OCI-LY1 (cell line): ENCODE measurements around the gene CYP4F2.
"Not testable (repeated sequence)": the region's sequence is repeated elsewhere in the genome, so short reads cannot be mapped to it uniquely, and the experiment has no call there.

Experiments
- H2AFZ ChIP-seq: fragments of 200-600 bp; sonication (generic), shearing (Covaris generic); 2 replicates; pipeline ENCODE4 v1.6.0; 2014; ENCODE audit warnings: antibody characterized with exemption, mild to moderate bottlenecking, low read length
- H3F3A ChIP-seq: fragments of 200-600 bp; sonication (generic), shearing (Covaris generic); 2 replicates; pipeline ENCODE4 v1.6.0; 2014; ENCODE audit warnings: mild to moderate bottlenecking, antibody characterized with exemption, low read length, moderate library complexity; ENCODE audit not compliant: insufficient read depth
- H3K27ac ChIP-seq: fragments of 200-600 bp; sonication (generic); 2 replicates; pipeline ENCODE4 v1.5.1; 2014; ENCODE audit warnings: low read length, mixed run types, mild to moderate bottlenecking, low read depth; ENCODE audit not compliant: poor library complexity, severe bottlenecking
- H3K27me3 ChIP-seq: fragments of 200-600 bp; sonication (generic); 2 replicates; pipeline ENCODE4 v1.6.0; 2014; ENCODE audit warnings: antibody characterized with exemption, mild to moderate bottlenecking, low read length, moderate library complexity; ENCODE audit not compliant: insufficient read depth
- H3K36me3 ChIP-seq: fragments of 200-600 bp; sonication (generic); 2 replicates; pipeline ENCODE4 v1.6.1; 2014; ENCODE audit warnings: mild to moderate bottlenecking, antibody characterized with exemption, low read length, moderate library complexity, mixed read lengths; ENCODE audit not compliant: insufficient read depth
- H3K4me1 ChIP-seq: fragments of 200-600 bp; sonication (generic); 2 replicates; pipeline ENCODE4 v1.5.1; 2014; ENCODE audit warnings: mild to moderate bottlenecking, low read length, moderate library complexity; ENCODE audit not compliant: insufficient read depth, severe bottlenecking
- H3K4me2 ChIP-seq: fragments of 200-600 bp; sonication (generic), shearing (Covaris generic); 2 replicates; pipeline ENCODE4 v1.6.1; 2014; ENCODE audit warnings: low read length
- H3K4me3 ChIP-seq: fragments of 200-600 bp; sonication (generic); 2 replicates; pipeline ENCODE4 v1.5.1; 2014; ENCODE audit warnings: low read length, low read depth, mild to moderate bottlenecking, mixed read lengths; ENCODE audit not compliant: poor library complexity, severe bottlenecking
- H3K79me2 ChIP-seq: fragments of 200-600 bp; shearing (Covaris generic); 2 replicates; pipeline ENCODE4 v1.6.1; 2016; ENCODE audit warnings: mixed run types, low read length, mixed read lengths; ENCODE audit not compliant: insufficient read depth
- H3K9ac ChIP-seq: fragments of 200-600 bp; sonication (generic), shearing (Covaris generic); 2 replicates; pipeline ENCODE4 v1.6.1; 2014; ENCODE audit warnings: mild to moderate bottlenecking, low read length, mixed read lengths
- H3K9me2 ChIP-seq: fragments of 200-600 bp; sonication (generic), shearing (Covaris generic); 2 replicates; pipeline ENCODE4 v1.6.1; 2014; ENCODE audit warnings: low read depth, mild to moderate bottlenecking, low read length, mixed read lengths
- H3K9me3 ChIP-seq: fragments of 200-600 bp; shearing (Covaris generic); 2 replicates; pipeline ENCODE4 v1.6.1; 2014; ENCODE audit warnings: low read length, mixed read lengths
- H4K20me1 ChIP-seq: fragments of 200-600 bp; sonication (generic), shearing (Covaris generic); 2 replicates; pipeline ENCODE4 v1.6.0; 2016; ENCODE audit warnings: mild to moderate bottlenecking, low read length; ENCODE audit not compliant: insufficient read depth
- EZH2 ChIP-seq: fragments of 200-600 bp; sonication (generic), shearing (Covaris generic); IDR thresholded peaks from 2 replicates; pipeline ENCODE4 v1.8.0; 2017; ENCODE audit warnings: borderline replicate concordance, mixed run types, mild to moderate bottlenecking, antibody characterized with exemption, low read length, moderate library complexity, mixed read lengths
- TF ChIP-seq, protein P1 (sequence below): fragments of 200-600 bp; sonication (generic), shearing (Covaris generic); IDR thresholded peaks from 2 replicates; pipeline ENCODE4 v1.5.1; 2017; ENCODE audit warnings: mild to moderate bottlenecking, antibody characterized with exemption, low read length, moderate library complexity, mixed read lengths

The CYP4F2 gene

DNA sequence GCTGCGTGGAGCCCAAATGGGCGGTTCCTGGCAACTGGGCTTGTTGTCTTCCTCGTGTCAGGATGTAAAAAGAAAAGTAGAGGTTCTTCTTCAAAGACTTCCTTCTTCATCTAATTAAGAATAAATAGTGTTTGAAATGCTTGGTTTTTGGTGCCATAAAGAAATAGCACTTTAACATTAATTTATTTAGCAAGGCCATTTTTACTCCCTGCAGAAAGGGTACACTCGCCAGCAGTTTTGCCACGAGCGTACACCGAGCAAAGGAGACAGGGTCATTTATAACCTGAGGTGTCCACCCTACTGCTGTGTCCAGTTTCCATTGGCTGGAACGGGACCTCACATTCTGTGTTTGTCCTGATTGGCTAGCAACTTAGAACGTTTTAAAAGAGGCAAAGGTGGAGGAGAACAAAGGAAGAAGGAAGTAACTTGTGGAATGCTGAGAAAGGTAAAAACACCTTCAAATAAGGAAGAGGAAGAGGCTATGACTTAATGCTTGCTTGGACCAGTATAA, 60.6 kb downstream of the CYP4F2 start:
- Histone ChIP-seq H3K79me2 (no peaks in the 10 kb centered on the region), H3K4me3 (peak overlapping the region; percentile 61), H3K27me3 (no peaks in the 10 kb centered on the region; the same call in 1 of the 2 replicates), H3K4me1 (peaks cover 7% of the 10 kb centered on the region), H2AFZ (peak overlapping the region; percentile 60; the same call in 1 of the 2 replicates), H3K4me2 (peak overlapping the region; percentile 59), H3K36me3 (no peaks in the 10 kb centered on the region), H4K20me1 (no peaks in the 10 kb centered on the region), H3K9me3 (no peaks in the 10 kb centered on the region; the same call in 1 of the 2 replicates), H3K9ac (no peak overlapping the region), H3F3A (no peaks in the 10 kb centered on the region), H3K9me2 (no peaks in the 10 kb centered on the region), H3K27ac (no peak overlapping the region)
- TF ChIP-seq, protein P1, sequence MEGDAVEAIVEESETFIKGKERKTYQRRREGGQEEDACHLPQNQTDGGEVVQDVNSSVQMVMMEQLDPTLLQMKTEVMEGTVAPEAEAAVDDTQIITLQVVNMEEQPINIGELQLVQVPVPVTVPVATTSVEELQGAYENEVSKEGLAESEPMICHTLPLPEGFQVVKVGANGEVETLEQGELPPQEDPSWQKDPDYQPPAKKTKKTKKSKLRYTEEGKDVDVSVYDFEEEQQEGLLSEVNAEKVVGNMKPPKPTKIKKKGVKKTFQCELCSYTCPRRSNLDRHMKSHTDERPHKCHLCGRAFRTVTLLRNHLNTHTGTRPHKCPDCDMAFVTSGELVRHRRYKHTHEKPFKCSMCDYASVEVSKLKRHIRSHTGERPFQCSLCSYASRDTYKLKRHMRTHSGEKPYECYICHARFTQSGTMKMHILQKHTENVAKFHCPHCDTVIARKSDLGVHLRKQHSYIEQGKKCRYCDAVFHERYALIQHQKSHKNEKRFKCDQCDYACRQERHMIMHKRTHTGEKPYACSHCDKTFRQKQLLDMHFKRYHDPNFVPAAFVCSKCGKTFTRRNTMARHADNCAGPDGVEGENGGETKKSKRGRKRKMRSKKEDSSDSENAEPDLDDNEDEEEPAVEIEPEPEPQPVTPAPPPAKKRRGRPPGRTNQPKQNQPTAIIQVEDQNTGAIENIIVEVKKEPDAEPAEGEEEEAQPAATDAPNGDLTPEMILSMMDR = no peak
- TF ChIP-seq EZH2 = no peak

DNA sequence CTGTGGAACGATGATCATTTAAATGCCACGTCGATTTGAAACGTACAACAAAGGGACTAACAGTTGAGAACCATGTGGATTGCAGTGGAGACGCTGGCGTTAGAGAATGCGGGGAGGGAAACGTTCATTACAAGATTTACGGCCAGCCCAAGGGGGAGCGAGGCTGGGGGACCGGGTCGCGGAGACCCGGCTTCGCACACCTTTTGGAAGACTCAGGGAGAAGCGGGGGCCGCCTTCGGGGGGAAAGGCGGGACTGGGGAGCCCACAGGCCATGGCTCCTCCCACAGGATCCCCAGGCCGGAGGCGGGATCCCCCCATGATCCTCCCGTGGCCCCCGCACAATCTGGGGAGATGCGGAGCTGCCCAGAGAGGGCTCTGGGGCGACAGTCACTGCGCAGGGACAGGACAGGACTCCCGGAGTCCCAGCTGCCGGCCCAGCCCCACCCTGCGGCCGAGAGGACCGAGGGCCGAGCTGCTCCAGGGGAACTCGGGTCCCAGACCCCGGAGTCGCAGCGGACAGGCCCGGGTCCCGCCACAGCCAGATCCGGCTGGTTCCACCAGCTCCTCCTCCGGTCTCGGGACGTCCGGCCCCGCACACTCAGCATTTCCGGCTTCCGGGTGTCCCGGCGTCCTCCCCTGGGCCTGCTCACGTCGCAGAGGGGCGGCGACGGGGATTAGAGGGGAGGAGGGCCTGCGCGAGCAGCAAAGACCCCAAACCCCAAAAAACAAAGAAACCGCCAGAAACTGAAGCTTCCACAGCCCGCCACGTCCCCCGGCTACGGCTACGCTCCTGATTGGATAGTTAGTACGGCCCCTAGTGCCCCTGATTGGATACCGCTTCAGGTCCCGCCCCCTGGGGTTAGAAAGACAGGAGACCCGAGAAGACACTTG, 61.3 kb downstream of the CYP4F2 start:
- peak overlapping the region; percentile 61 for H3K4me3 ChIP-seq
- H3K36me3 ChIP-seq = no peaks in the 10 kb centered on the region
- H4K20me1 ChIP-seq = no peaks in the 10 kb centered on the region
- peak overlapping the region; percentile 15; the same call in 1 of the 2 replicates for H3K9ac ChIP-seq
- no peaks in the 10 kb centered on the region; the same call in 1 of the 2 replicates for H3K27me3 ChIP-seq
- TF ChIP-seq, protein P1 = no peak
- TF ChIP-seq EZH2 = no peak
- peaks cover 7% of the 10 kb centered on the region for H3K4me1 ChIP-seq
- H3K27ac ChIP-seq = no peak overlapping the region
- no peaks in the 10 kb centered on the region; the same call in 1 of the 2 replicates for H3K9me3 ChIP-seq
- H2AFZ ChIP-seq = peak overlapping the region; percentile 60; the same call in 1 of the 2 replicates
- no peaks in the 10 kb centered on the region for H3K9me2 ChIP-seq
- H3K4me2 ChIP-seq = peak overlapping the region; percentile 59
- no peaks in the 10 kb centered on the region for H3K79me2 ChIP-seq
- H3F3A ChIP-seq = no peaks in the 10 kb centered on the region

DNA sequence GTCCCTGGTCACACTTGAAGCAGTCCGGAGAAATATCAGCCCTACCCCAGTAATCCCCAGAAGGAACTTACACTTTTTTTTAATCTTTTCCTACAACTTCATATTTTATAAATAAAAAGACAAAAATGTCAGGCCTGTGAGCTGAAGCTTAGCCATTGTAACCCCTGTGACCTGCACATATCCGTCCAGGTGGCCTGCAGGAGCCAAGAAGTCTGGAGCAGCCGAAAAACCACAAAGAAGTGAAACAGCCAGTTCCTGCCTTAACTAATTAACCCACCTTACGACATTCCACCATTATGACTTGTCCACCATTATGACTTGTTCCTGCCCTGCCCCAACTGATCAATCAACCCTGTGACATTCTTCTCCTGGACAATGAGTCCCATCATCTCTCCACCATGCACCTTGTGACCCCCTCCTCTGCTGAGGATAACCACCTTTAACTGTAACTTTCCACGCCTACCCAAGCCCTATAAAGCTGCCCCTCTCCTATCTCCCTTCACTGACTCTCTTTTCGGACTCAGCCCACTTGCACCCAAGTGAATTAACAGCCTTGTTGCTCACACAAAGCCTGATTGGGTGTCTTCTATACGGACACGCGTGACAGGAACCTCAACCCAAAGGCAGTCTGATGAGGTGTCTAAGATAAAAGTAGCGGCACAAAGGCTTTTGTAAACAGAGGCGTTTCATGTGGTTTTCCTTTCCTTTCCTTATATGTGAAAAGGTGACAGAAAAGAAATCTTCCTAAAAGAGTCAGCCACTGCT, 62.1 kb downstream of the CYP4F2 start:
- not testable (repeated sequence) for H3F3A ChIP-seq, H3K4me1 ChIP-seq, H3K9ac ChIP-seq, H3K9me2 ChIP-seq, H4K20me1 ChIP-seq, H3K79me2 ChIP-seq, H3K4me2 ChIP-seq, H2AFZ ChIP-seq, H3K4me3 ChIP-seq, H3K36me3 ChIP-seq, H3K27ac ChIP-seq, H3K9me3 ChIP-seq, H3K27me3 ChIP-seq

DNA sequence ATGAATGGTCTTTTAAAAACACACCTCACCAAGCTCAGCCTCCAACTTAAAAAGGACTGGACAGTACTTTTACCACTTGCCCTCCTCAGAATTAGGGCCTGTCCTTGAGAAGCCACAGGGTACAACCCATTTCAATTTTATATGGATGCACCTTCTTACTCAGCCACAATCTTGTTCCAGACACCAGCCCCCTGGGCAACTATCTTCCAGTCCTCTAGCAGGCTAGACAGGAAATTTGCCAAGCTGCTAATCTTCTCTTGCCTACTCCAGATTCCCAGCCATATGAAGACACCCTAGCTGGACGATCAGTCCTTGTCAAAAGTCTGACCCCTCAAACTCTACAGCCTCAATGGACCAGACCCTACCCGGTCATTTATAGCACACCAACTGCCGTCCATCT, 63.6 kb downstream of the CYP4F2 start:
- not testable (repeated sequence) for H3K4me2 ChIP-seq, H3K27me3 ChIP-seq, H3K9ac ChIP-seq

More for the DNA sequence above, 63.6 kb downstream of the CYP4F2 start:
- H3K4me1 ChIP-seq, H3K4me3 ChIP-seq, H3K27ac ChIP-seq, H4K20me1 ChIP-seq, H3F3A ChIP-seq, H2AFZ ChIP-seq, H3K79me2 ChIP-seq, H3K9me3 ChIP-seq, H3K36me3 ChIP-seq, H3K9me2 ChIP-seq: not testable (repeated sequence)
